Liver (tissue), 9 donors: ENCODE data around the gene DAPK3. TPM values are rescaled to one million over a fixed set of nuclear protein-coding genes. Genes with fewer than 3 reads are reported as not detected.

Source experiments
- DNase-seq: peaks from one replicate; pipeline ENCODE4 v3.0.0-alpha.2; 2017; ENCODE audit warnings: low spot score
- H3K27ac ChIP-seq, 2 donors: one replicate each; pipeline ENCODE4 v1.7.0; 2013; ENCODE audit warnings: inconsistent platforms in 2 of 2, low read length in 2 of 2, control low read depth in 1 of 2, low read depth in 1 of 2, mild to moderate bottlenecking in 1 of 2
- H3K27me3 ChIP-seq, 4 donors: one replicate each; pipeline versions ENCODE4 v1.6.1 to v1.7.0; 2013; ENCODE audit warnings: low read length in 3 of 4, inconsistent platforms in 1 of 4, mild to moderate bottlenecking in 1 of 4, moderate library complexity in 1 of 4; ENCODE audit not compliant: control insufficient read depth in 4 of 4, insufficient read depth in 4 of 4
- H3K36me3 ChIP-seq, 4 donors: one replicate each; pipeline versions ENCODE4 v1.6.1 to v1.7.0; 2013; ENCODE audit warnings: low read length in 3 of 4, mild to moderate bottlenecking in 3 of 4, low read depth in 1 of 4, moderate library complexity in 1 of 4; ENCODE audit not compliant: control insufficient read depth in 4 of 4, insufficient read depth in 3 of 4
- H3K4me1 ChIP-seq, 4 donors: one replicate each; pipeline versions ENCODE4 v1.6.1 to v1.7.0; 2013; ENCODE audit warnings: low read length in 3 of 4, mild to moderate bottlenecking in 3 of 4, moderate library complexity in 1 of 4; ENCODE audit not compliant: control insufficient read depth in 4 of 4, insufficient read depth in 4 of 4
- H3K4me3 ChIP-seq, 3 donors: one replicate each; pipeline versions ENCODE4 v1.6.1 to v1.7.0; 2013; ENCODE audit warnings: low read length in 3 of 3, control low read depth in 1 of 3, low read depth in 1 of 3, mild to moderate bottlenecking in 1 of 3
- H3K9ac ChIP-seq, 2 donors: one replicate each; pipeline ENCODE4 v1.7.0; 2013; ENCODE audit warnings: low read length in 2 of 2, mild to moderate bottlenecking in 2 of 2, moderate library complexity in 2 of 2, control low read depth in 1 of 2, low read depth in 1 of 2
- H3K9me3 ChIP-seq, 4 donors: one replicate each; pipeline versions ENCODE4 v1.6.1 to v1.7.0; 2013; ENCODE audit warnings: low read length in 3 of 4; ENCODE audit not compliant: control insufficient read depth in 4 of 4
- ATF3 ChIP-seq: IDR thresholded peaks from 2 replicates; pipeline ENCODE4 v1.6.1; 2016; ENCODE audit warnings: antibody characterized with exemption
- CTCF ChIP-seq: fragments of 150-350 bp; IDR thresholded peaks from 2 replicates; pipeline ENCODE4 v1.5.1; 2017; ENCODE audit warnings: improper control_type of control experiment, low read depth, low read length; ENCODE audit not compliant: missing input control
- EGR1 ChIP-seq, 2 donors: IDR thresholded peaks; 2 replicates each; pipeline ENCODE4 v1.6.1; 2016 to 2018; ENCODE audit warnings: antibody characterized with exemption in 2 of 2, low read depth in 2 of 2
- FOXA1 ChIP-seq: IDR thresholded peaks from 2 replicates; pipeline ENCODE4 v1.6.1; 2016; ENCODE audit warnings: antibody characterized with exemption
- FOXA2 ChIP-seq: IDR thresholded peaks from 2 replicates; pipeline ENCODE4 v1.6.1; 2016; ENCODE audit warnings: antibody characterized with exemption
- GABPA ChIP-seq, 2 donors: IDR thresholded peaks in 1 of 2; conservative IDR thresholded peaks in 1 of 2; 2 replicates each; pipeline ENCODE4 v1.6.1; 2016; ENCODE audit warnings: antibody characterized with exemption in 2 of 2, mild to moderate bottlenecking in 1 of 2, moderate library complexity in 1 of 2
- HNF4A ChIP-seq, 2 donors: conservative IDR thresholded peaks; 2 replicates each; pipeline ENCODE4 v1.6.1; 2016; ENCODE audit warnings: antibody characterized with exemption in 2 of 2, mild to moderate bottlenecking in 2 of 2
- HNF4G ChIP-seq: IDR thresholded peaks from 2 replicates; pipeline ENCODE4 v1.6.1; 2016; ENCODE audit warnings: antibody characterized with exemption
- JUND ChIP-seq, 2 donors: IDR thresholded peaks; 2 replicates each; pipeline ENCODE4 v1.6.1; 2016; ENCODE audit warnings: antibody characterized with exemption in 2 of 2
- NR2F2 ChIP-seq: IDR thresholded peaks from 2 replicates; pipeline ENCODE4 v1.6.1; 2016; ENCODE audit warnings: antibody characterized with exemption
- RAD21 ChIP-seq, 2 donors: IDR thresholded peaks; 2 replicates each; pipeline ENCODE4 v1.6.1; 2016; ENCODE audit warnings: antibody characterized with exemption in 2 of 2, mild to moderate bottlenecking in 2 of 2
- RXRA ChIP-seq, 2 donors: IDR thresholded peaks; 2 replicates each; pipeline ENCODE4 v1.6.1; 2017 to 2018; ENCODE audit warnings: antibody characterized with exemption in 2 of 2, mild to moderate bottlenecking in 1 of 2
- SP1 ChIP-seq: IDR thresholded peaks from 2 replicates; pipeline ENCODE4 v1.6.1; 2018; ENCODE audit warnings: antibody characterized with exemption, mild to moderate bottlenecking
- YY1 ChIP-seq: IDR thresholded peaks from 2 replicates; pipeline ENCODE4 v1.6.1; 2016; ENCODE audit warnings: antibody characterized with exemption, mild to moderate bottlenecking
- ZBTB33 ChIP-seq: IDR thresholded peaks from 2 replicates; pipeline ENCODE4 v1.6.1; 2016; ENCODE audit warnings: antibody characterized with exemption
- WGBS: extraction: QIAGEN DNeasy Blood & Tissue Kit; methylation state at CpG from one replicate; pipeline ENCODE4 v1.1.7; 2013; 5-methylcytosine and 5-hydroxymethylcytosine counted together
- polyA plus RNA-seq, 2 donors: library from polyadenylated mRNA; stranded (reverse) in 1 of 2; unstranded in 1 of 2; fragments of 200-250 nt in 1 of 2; fragments of >200 nt in 1 of 2; fragmentation: Nextera tagmentation in 1 of 2; extraction: Ambion mirVana in 1 of 2; gene quantifications; one replicate each; pipeline versions ENCODE4 v1.2.1 to v1.2.3, GENCODE V29; 2013 to 2015
- total RNA-seq, 2 donors: library from RNA; depleted of rRNA; stranded (reverse); fragments of >200 nt; gene quantifications; one replicate each; pipeline ENCODE4 v1.2.3, GENCODE V29; 2014
- TF ChIP-seq, protein P1 (sequence below): IDR thresholded peaks from 2 replicates; pipeline ENCODE4 v1.6.1; 2016; ENCODE audit warnings: antibody characterized with exemption
- TF ChIP-seq, protein P2 (sequence below): IDR thresholded peaks from 2 replicates; pipeline ENCODE4 v1.6.1; 2016; ENCODE audit warnings: antibody characterized with exemption, mild to moderate bottlenecking
- donor health status: healthy.
- donor health status: healthy.
- donor health status: healthy.
- donor health status: healthy.
- donor health status: healthy.

The DAPK3 gene
- total and polyA plus RNA-seq, 4 donors: 3.0 to 29.5 (median 23.8) TPM

DNA sequence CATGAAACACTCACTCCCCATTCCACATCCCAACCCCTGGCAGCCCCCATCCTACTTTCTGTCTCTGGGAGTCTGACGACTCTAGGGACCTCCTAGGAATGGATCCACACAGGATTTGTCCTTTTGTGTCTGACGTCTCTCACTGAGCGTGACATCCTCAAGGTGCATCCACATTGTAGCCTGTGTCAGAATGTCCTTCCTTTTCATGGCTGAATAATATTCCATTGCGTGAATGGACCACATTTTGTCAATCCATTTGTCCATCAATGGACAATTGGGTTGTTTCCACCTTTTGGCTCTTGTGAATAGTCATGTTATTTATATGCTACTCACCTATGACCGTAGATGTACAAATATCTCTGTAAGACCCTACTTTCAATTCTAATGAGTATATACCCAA lies 54.9 kb downstream of the DAPK3 start:
- no peaks in the 10 kb centered on the region for H3K36me3 ChIP-seq
- no peak overlapping the region for H3K9ac ChIP-seq
- no peak for TF ChIP-seq YY1
- TF ChIP-seq, protein P1, sequence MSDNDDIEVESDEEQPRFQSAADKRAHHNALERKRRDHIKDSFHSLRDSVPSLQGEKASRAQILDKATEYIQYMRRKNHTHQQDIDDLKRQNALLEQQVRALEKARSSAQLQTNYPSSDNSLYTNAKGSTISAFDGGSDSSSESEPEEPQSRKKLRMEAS: no peak
- TF ChIP-seq, protein P2, sequence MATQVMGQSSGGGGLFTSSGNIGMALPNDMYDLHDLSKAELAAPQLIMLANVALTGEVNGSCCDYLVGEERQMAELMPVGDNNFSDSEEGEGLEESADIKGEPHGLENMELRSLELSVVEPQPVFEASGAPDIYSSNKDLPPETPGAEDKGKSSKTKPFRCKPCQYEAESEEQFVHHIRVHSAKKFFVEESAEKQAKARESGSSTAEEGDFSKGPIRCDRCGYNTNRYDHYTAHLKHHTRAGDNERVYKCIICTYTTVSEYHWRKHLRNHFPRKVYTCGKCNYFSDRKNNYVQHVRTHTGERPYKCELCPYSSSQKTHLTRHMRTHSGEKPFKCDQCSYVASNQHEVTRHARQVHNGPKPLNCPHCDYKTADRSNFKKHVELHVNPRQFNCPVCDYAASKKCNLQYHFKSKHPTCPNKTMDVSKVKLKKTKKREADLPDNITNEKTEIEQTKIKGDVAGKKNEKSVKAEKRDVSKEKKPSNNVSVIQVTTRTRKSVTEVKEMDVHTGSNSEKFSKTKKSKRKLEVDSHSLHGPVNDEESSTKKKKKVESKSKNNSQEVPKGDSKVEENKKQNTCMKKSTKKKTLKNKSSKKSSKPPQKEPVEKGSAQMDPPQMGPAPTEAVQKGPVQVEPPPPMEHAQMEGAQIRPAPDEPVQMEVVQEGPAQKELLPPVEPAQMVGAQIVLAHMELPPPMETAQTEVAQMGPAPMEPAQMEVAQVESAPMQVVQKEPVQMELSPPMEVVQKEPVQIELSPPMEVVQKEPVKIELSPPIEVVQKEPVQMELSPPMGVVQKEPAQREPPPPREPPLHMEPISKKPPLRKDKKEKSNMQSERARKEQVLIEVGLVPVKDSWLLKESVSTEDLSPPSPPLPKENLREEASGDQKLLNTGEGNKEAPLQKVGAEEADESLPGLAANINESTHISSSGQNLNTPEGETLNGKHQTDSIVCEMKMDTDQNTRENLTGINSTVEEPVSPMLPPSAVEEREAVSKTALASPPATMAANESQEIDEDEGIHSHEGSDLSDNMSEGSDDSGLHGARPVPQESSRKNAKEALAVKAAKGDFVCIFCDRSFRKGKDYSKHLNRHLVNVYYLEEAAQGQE: no peak
- TF ChIP-seq ATF3: no peak
- no peak for TF ChIP-seq HNF4A (conservative IDR thresholded peaks at IDR 0.05)
- no peak for TF ChIP-seq SP1
- TF ChIP-seq ZBTB33: no peak
- TF ChIP-seq NR2F2: no peak
- no peak for TF ChIP-seq CTCF
- no peak for TF ChIP-seq HNF4G
- no peak for TF ChIP-seq RXRA (IDR thresholded peaks at IDR 0.05)
- TF ChIP-seq RAD21 (IDR thresholded peaks at IDR 0.05): no peak
- no peak for TF ChIP-seq FOXA2
- TF ChIP-seq GABPA (IDR thresholded peaks at IDR 0.05 in 1 of 2, conservative IDR thresholded peaks at IDR 0.05 in 1 of 2): no peak
- WGBS: 89% methylated on average over 5 of the region's 5 CpGs
- no peak overlapping the region for H3K27ac ChIP-seq
- H3K4me1 ChIP-seq: no peaks in the 10 kb centered on the region
- H3K9me3 ChIP-seq: peaks cover 3 to 4% (median 4%) of the 10 kb centered on the region in 4 donors
- DNase-seq: no peak
- H3K27me3 ChIP-seq: peaks cover 0 to 3% (median 0%) of the 10 kb centered on the region in 4 donors
- no peak overlapping the region for H3K4me3 ChIP-seq

- TF ChIP-seq, protein P1: no peak
- TF ChIP-seq JUND (IDR thresholded peaks at IDR 0.05) (no peak), ATF3 (no peak), FOXA2 (no peak), GABPA (IDR thresholded peaks at IDR 0.05 in 1 of 2, conservative IDR thresholded peaks at IDR 0.05 in 1 of 2) (no peak), FOXA1 (no peak), CTCF (no peak), SP1 (no peak), EGR1 (IDR thresholded peaks at IDR 0.05; ENCODE audit: low read depth in 2 of 2) (no peak)
- Histone ChIP-seq H3K36me3 (no peaks in the 10 kb centered on the region), H3K27ac (no peak overlapping the region), H3K9ac (no peak overlapping the region), H3K4me3 (no peak overlapping the region), H3K27me3 (no peaks in the 10 kb centered on the region), H3K9me3 (peaks cover 0 to 6% (median 2%) of the 10 kb centered on the region in 4 donors), H3K4me1 (no peaks in the 10 kb centered on the region)
- WGBS: 81% methylated on average over 9 of the region's 9 CpGs
- no peak for DNase-seq
These were observed 56.7 kb downstream of the DAPK3 start for GRCh38 chr19:3914199-3914598.
